ENCODE measurements around the gene FAM174B.
"Not testable (repeated sequence)": the region's sequence is repeated elsewhere in the genome, so short reads cannot be mapped to it uniquely, and the experiment has no call there.

Gene FAM174B

DNA sequence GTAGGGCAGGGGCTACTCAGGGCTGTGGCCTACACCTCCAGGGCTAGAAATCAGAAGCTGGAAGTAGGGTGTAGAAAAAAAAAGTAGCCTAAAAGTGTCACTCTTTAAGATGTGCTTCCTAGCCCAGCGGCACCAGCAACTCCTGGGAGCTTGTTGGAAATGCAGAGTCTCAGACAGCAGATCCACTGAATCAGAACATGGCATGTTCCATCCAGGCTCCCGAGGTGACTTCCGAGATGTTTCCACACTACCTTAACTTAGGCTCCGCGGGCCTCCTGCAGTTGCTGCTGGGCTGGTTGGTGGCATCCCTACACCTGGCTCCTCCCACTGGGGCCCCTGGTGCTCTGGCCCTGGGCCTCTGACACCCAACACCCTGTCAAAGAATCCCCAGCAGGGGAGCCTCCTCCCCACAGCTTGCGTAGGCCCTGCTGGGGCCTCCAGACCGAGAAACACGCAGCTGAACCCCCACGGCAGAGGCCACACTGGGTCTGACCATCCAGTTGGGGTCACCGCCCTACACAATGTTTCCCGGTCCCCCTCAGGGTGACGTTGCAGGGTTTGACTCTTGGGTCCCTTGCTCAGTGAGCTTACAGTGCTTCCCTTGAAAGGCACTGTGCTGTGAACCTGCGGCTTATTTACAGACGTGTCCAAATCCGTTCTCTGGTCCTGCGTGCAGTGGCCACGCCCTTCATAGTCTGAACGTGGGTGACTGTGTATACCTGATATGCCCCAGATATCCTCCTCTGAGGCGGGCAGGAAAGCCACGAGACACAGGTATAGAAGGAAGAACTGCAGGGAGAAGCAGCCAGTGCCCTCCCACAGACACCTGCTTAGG is 46.5 kb downstream of the FAM174B start:
- Histone ChIP-seq H3K4me2 (ENCODE audit: low read depth, low read length, poor library complexity, severe bottlenecking) (no peak overlapping the region), H3K36me3 (ENCODE audit: insufficient read depth, low read length) (no peaks in the 10 kb centered on the region), H3K27me3 (ENCODE audit: insufficient read depth, low read length, poor library complexity, severe bottlenecking) (no peaks in the 10 kb centered on the region), H3K4me3 (ENCODE audit: low read length, poor library complexity, severe bottlenecking) (no peak overlapping the region), H3K9ac (ENCODE audit: low read depth, low read length, poor library complexity, severe bottlenecking) (no peak overlapping the region), H3K4me1 (ENCODE audit: insufficient read depth, low read length, poor library complexity, severe bottlenecking) (no peaks in the 10 kb centered on the region), H3K79me2 (ENCODE audit: insufficient read depth, low read length) (no peaks in the 10 kb centered on the region), H3K9me2 (replicated peaks; ENCODE audit: low read depth, low read length) (no peaks in the 10 kb centered on the region), H4K20me1 (ENCODE audit: insufficient read depth, low read length, poor library complexity, severe bottlenecking) (no peaks in the 10 kb centered on the region), H3F3A (ENCODE audit: low read depth) (no peaks in the 10 kb centered on the region), H3K9me3 (ENCODE audit: insufficient read depth, low read depth, low read length) (no peaks in the 10 kb centered on the region), H2AFZ (ENCODE audit: low read length) (no peak overlapping the region)
- TF ChIP-seq, protein P1, sequence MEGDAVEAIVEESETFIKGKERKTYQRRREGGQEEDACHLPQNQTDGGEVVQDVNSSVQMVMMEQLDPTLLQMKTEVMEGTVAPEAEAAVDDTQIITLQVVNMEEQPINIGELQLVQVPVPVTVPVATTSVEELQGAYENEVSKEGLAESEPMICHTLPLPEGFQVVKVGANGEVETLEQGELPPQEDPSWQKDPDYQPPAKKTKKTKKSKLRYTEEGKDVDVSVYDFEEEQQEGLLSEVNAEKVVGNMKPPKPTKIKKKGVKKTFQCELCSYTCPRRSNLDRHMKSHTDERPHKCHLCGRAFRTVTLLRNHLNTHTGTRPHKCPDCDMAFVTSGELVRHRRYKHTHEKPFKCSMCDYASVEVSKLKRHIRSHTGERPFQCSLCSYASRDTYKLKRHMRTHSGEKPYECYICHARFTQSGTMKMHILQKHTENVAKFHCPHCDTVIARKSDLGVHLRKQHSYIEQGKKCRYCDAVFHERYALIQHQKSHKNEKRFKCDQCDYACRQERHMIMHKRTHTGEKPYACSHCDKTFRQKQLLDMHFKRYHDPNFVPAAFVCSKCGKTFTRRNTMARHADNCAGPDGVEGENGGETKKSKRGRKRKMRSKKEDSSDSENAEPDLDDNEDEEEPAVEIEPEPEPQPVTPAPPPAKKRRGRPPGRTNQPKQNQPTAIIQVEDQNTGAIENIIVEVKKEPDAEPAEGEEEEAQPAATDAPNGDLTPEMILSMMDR (conservative IDR thresholded peaks at IDR 0.05; ENCODE audit: low read length), result no peak
- no peak for TF ChIP-seq EZH2phosphoT487 (IDR thresholded peaks at IDR 0.05; ENCODE audit: borderline replicate concordance)

DNA sequence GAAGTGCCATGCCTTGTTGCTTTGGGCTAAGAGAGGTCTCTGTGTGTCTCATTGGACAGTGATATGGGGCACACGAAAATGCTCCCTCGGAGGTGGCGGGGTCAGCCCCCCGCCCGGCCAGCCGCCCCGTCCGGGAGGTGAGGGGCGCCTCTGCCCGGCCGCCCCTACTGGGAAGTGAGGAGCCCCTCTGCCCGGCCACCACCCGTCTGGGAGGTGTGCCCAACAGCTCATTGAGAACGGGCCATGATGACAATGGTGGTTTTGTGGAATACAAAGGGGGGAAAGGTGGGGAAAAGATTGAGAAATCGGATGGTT is 48.8 kb downstream of the FAM174B start:
- not testable (repeated sequence) for H3K4me1 ChIP-seq (ENCODE audit: insufficient read depth, low read length, poor library complexity, severe bottlenecking); H3K4me3 ChIP-seq (ENCODE audit: low read length, poor library complexity, severe bottlenecking); H3K9me3 ChIP-seq (ENCODE audit: insufficient read depth, low read depth, low read length); H3K9me2 ChIP-seq (replicated peaks; ENCODE audit: low read depth, low read length); H3K9ac ChIP-seq (ENCODE audit: low read depth, low read length, poor library complexity, severe bottlenecking); H3K27me3 ChIP-seq (ENCODE audit: insufficient read depth, low read length, poor library complexity, severe bottlenecking); H3K4me2 ChIP-seq (ENCODE audit: low read depth, low read length, poor library complexity, severe bottlenecking); H3F3A ChIP-seq (ENCODE audit: low read depth); H3K36me3 ChIP-seq (ENCODE audit: insufficient read depth, low read length); H4K20me1 ChIP-seq (ENCODE audit: insufficient read depth, low read length, poor library complexity, severe bottlenecking); H2AFZ ChIP-seq (ENCODE audit: low read length); H3K79me2 ChIP-seq (ENCODE audit: insufficient read depth, low read length)

DNA sequence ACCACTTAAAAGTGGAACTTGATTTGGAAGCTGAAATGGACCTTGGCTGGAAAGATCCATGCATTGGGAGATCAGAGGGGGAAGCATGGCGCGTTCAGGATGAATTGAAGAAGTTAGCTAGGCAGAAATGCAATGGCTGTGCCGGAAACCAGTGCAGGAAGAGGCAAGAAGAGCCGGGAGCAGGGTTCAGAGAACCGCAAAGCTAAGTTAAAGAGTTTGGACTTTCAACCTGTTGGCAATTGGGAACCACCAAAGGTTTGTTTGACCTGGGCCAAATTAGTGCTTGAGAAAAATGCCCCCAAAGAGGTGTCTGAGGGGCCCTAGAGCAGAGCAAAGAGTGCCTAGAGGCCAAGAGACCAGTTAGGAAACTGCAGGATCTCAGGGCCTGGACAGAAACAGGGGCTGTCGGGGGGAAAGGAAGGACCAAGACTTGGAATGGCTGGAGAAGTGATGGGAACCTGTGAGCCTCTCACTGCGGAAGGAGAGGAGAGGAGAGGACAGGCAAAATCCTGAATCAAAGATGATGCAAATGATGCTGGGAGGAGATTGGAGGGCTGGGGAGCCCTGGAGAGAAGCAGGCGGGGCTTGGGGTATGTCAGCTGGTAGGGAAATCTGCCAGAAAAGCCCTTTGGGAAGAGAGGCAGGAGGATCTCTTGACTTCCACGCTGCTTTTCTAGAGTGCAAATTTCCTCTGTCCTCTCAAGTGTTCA is 49.3 kb downstream of the FAM174B start:
- H3K79me2 ChIP-seq (ENCODE audit: insufficient read depth, low read length), result no peaks in the 10 kb centered on the region
- no peak overlapping the region for H3K4me3 ChIP-seq (ENCODE audit: low read length, poor library complexity, severe bottlenecking)
- no peak overlapping the region for H2AFZ ChIP-seq (ENCODE audit: low read length)
- TF ChIP-seq, protein P1 (conservative IDR thresholded peaks at IDR 0.05; ENCODE audit: low read length), result no peak
- TF ChIP-seq EZH2phosphoT487 (IDR thresholded peaks at IDR 0.05; ENCODE audit: borderline replicate concordance), result no peak
- H3K4me2 ChIP-seq (ENCODE audit: low read depth, low read length, poor library complexity, severe bottlenecking), result no peak overlapping the region
- no peaks in the 10 kb centered on the region for H3K4me1 ChIP-seq (ENCODE audit: insufficient read depth, low read length, poor library complexity, severe bottlenecking)
- H3F3A ChIP-seq (ENCODE audit: low read depth), result no peaks in the 10 kb centered on the region
- no peaks in the 10 kb centered on the region for H4K20me1 ChIP-seq (ENCODE audit: insufficient read depth, low read length, poor library complexity, severe bottlenecking)
- H3K9me3 ChIP-seq (ENCODE audit: insufficient read depth, low read depth, low read length), result no peaks in the 10 kb centered on the region
- H3K27me3 ChIP-seq (ENCODE audit: insufficient read depth, low read length, poor library complexity, severe bottlenecking), result no peaks in the 10 kb centered on the region
- H3K9ac ChIP-seq (ENCODE audit: low read depth, low read length, poor library complexity, severe bottlenecking), result no peak overlapping the region
- no peaks in the 10 kb centered on the region for H3K9me2 ChIP-seq (replicated peaks; ENCODE audit: low read depth, low read length)
- H3K36me3 ChIP-seq (ENCODE audit: insufficient read depth, low read length), result no peaks in the 10 kb centered on the region
